OCI-LY7 (cell line): ENCODE data around the gene ERGIC2. TPM values are rescaled to one million over a fixed set of nuclear protein-coding genes. Genes with fewer than 3 reads are reported as not detected.

Experiments used
- BruUV-seq: library from RNA; stranded (reverse); fragments of 400-500 nt; replicated peaks from 2 replicates; lab custom pipeline; 2021; lab: Mats Ljungman, UMichigan
- CTCF ChIA-PET: fragments of 300-600 bp; sonication (Branson Sonifier 250); formaldehyde crosslinking; loops from one replicate; lab custom pipeline; 2022; ENCODE audit warnings: antibody characterized with exemption; ENCODE audit not compliant: unreplicated experiment; lab: Charles Lee
- POLR2A ChIA-PET: fragments of 300-600 bp; sonication (Branson Sonifier 250); formaldehyde crosslinking; loops from one replicate; lab custom pipeline; 2022; ENCODE audit warnings: antibody characterized with exemption; lab: Charles Lee
- DNase-seq: peaks from one replicate; pipeline ENCODE4 v3.0.0-alpha.2; 2015; ENCODE audit warnings: low spot score
- H2AFZ ChIP-seq: fragments of 200-600 bp; sonication (generic), shearing (Covaris generic); 2 replicates; pipeline ENCODE4 v1.6.1; 2014; ENCODE audit warnings: mild to moderate bottlenecking, antibody characterized with exemption, low read length, moderate library complexity
- H3K27ac ChIP-seq: fragments of 200-600 bp; sonication (generic); 2 replicates; pipeline ENCODE4 v1.5.1; 2014; ENCODE audit warnings: mixed run types, low read depth, mild to moderate bottlenecking, moderate library complexity, low read length, inconsistent platforms; ENCODE audit not compliant: poor library complexity, severe bottlenecking
- H3K36me3 ChIP-seq: fragments of 200-600 bp; sonication (generic); 2 replicates; pipeline ENCODE4 v1.6.1; 2014; ENCODE audit warnings: mild to moderate bottlenecking, antibody characterized with exemption, low read length, moderate library complexity, mixed read lengths; ENCODE audit not compliant: insufficient read depth
- H3K4me1 ChIP-seq: fragments of 200-600 bp; sonication (generic); 2 replicates; pipeline ENCODE4 v1.5.1; 2014; ENCODE audit warnings: mild to moderate bottlenecking, low read length; ENCODE audit not compliant: insufficient read depth, poor library complexity, severe bottlenecking
- H3K4me2 ChIP-seq: fragments of 200-600 bp; sonication (generic); 2 replicates; pipeline ENCODE4 v1.6.1; 2014; ENCODE audit warnings: mild to moderate bottlenecking, low read length
- H3K4me3 ChIP-seq: fragments of 200-600 bp; sonication (generic); 2 replicates; pipeline ENCODE4 v1.5.1; 2014; ENCODE audit warnings: mild to moderate bottlenecking, low read depth, low read length; ENCODE audit not compliant: poor library complexity, severe bottlenecking
- H3K79me2 ChIP-seq: fragments of 200-600 bp; sonication (generic); 2 replicates; pipeline ENCODE4 v1.6.1; 2016; ENCODE audit warnings: low read depth, mild to moderate bottlenecking, low read length, moderate library complexity, mixed read lengths; ENCODE audit not compliant: insufficient read depth
- H3K9me2 ChIP-seq: fragments of 200-600 bp; sonication (generic); 2 replicates; pipeline ENCODE4 v1.6.1; 2016; ENCODE audit warnings: mild to moderate bottlenecking, low read length, mixed read lengths; ENCODE audit not compliant: insufficient read depth
- H3K9me3 ChIP-seq: fragments of 200-600 bp; sonication (generic); 2 replicates; pipeline ENCODE4 v1.6.1; 2014; ENCODE audit warnings: mild to moderate bottlenecking, mixed run types, low read length, mixed read lengths
- H4K20me1 ChIP-seq: fragments of 200-600 bp; sonication (generic); 2 replicates; pipeline ENCODE4 v1.6.1; 2014; ENCODE audit warnings: mild to moderate bottlenecking, antibody characterized with exemption, low read length, moderate library complexity, mixed read lengths; ENCODE audit not compliant: insufficient read depth
- EZH2phosphoT487 ChIP-seq: fragments of 200-600 bp; sonication (generic); IDR thresholded peaks from 2 replicates; pipeline ENCODE4 v1.6.1; 2018; ENCODE audit warnings: low read depth, borderline replicate concordance, mild to moderate bottlenecking, mixed run types, antibody characterized with exemption, low read length, moderate library complexity, mixed read lengths
- intact Hi-C: fragments of 100-400 bp; cut with micrococcal nuclease; formaldehyde crosslinking; loops from one replicate; pipeline ENCODE4 v1.10.0; 2022; ENCODE audit not compliant: unreplicated experiment
- total RNA-seq, 2 experiments: library from RNA; depleted of rRNA in 1 of 2; stranded (reverse); fragments of >200 nt in 1 of 2; shearing (Covaris generic) in 1 of 2; gene quantifications; 2 replicates each; pipeline ENCODE4 v1.2.3, GENCODE V29; 2014 to 2022
- TF ChIP-seq, protein P1 (sequence below): fragments of 200-600 bp; sonication (generic); conservative IDR thresholded peaks from 2 replicates; pipeline ENCODE4 v1.5.1; 2014; ENCODE audit warnings: mild to moderate bottlenecking, antibody characterized with exemption, low read length, moderate library complexity, mixed read lengths

The ERGIC2 gene
- total RNA-seq, 2 experiments from 2014 or later = 34.5 to 61.7 TPM

DNA sequence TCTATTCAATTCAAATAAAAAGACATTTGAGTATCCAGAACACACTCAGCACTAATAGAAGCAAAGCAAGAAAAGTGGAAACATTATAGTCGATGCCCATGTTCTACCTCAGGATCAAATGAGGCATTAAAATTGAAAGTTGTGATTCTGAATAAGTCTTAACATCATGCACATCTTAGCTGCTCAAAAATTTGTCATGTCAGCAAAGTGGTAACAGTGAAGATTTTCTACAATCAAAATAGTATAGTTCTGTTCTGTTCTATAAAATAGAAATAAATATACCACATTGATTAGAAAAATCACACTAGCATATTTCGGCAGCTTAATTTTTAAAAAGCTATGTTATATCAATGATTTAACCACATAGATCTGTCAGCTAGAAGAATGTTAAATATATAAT lies 74.7 kb downstream of the ERGIC2 start:
- no peaks in the 10 kb centered on the region for H3K9me2 ChIP-seq
- intact Hi-C loops = no loop called here
- ChIA-PET CTCF (no interaction called here), POLR2A (interaction anchor here (0.6 to 1.6 kb wide), 4 partner anchors 9 to 147 kb away, joined by 3 to 4 read pairs (median 3); no protein-coding TSS in a partner anchor)
- H4K20me1 ChIP-seq = no peaks in the 10 kb centered on the region
- H3K36me3 ChIP-seq = no peaks in the 10 kb centered on the region
- TF ChIP-seq EZH2phosphoT487 = no peak
- TF ChIP-seq, protein P1, sequence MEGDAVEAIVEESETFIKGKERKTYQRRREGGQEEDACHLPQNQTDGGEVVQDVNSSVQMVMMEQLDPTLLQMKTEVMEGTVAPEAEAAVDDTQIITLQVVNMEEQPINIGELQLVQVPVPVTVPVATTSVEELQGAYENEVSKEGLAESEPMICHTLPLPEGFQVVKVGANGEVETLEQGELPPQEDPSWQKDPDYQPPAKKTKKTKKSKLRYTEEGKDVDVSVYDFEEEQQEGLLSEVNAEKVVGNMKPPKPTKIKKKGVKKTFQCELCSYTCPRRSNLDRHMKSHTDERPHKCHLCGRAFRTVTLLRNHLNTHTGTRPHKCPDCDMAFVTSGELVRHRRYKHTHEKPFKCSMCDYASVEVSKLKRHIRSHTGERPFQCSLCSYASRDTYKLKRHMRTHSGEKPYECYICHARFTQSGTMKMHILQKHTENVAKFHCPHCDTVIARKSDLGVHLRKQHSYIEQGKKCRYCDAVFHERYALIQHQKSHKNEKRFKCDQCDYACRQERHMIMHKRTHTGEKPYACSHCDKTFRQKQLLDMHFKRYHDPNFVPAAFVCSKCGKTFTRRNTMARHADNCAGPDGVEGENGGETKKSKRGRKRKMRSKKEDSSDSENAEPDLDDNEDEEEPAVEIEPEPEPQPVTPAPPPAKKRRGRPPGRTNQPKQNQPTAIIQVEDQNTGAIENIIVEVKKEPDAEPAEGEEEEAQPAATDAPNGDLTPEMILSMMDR = no peak
- no peaks in the 10 kb centered on the region for H3K9me3 ChIP-seq
- no peak overlapping the region for H3K27ac ChIP-seq
- BruUV-seq = no TSS peak
- no peaks in the 10 kb centered on the region for H3K4me1 ChIP-seq
- H2AFZ ChIP-seq = no peak overlapping the region
- no peak for DNase-seq
- no peak overlapping the region for H3K4me3 ChIP-seq
- H3K79me2 ChIP-seq = no peaks in the 10 kb centered on the region
- no peak overlapping the region for H3K4me2 ChIP-seq

DNA sequence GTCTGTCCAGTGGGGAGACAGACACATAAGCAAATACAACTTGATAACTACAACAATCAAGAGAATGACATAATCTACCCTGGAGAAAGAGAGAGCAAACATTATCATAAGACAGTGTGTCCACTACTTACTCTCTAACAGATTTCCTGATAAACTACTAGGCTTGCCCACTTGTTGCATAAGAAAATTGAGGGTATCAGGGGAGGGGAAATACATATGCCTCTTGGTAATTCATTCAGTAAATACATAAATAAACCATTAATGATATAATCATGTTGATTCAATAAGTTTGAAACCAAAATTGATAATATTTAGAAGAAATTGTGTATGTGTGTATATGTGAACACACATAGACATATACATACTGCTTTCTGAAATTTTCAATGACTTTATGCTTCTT lies 76.6 kb downstream of the ERGIC2 start:
- Histone ChIP-seq H4K20me1 (no peaks in the 10 kb centered on the region), H3K9me3 (no peaks in the 10 kb centered on the region), H3K9me2 (no peaks in the 10 kb centered on the region), H3K36me3 (no peaks in the 10 kb centered on the region), H3K79me2 (no peaks in the 10 kb centered on the region), H3K4me3 (no peak overlapping the region), H3K4me2 (no peak overlapping the region), H3K27ac (no peak overlapping the region), H2AFZ (no peak overlapping the region), H3K4me1 (no peaks in the 10 kb centered on the region)
- ChIA-PET POLR2A (no interaction called here), CTCF (no interaction called here)
- TF ChIP-seq EZH2phosphoT487 = no peak
- TF ChIP-seq, protein P1 = no peak
- BruUV-seq = no TSS peak
- intact Hi-C loops = no loop called here
- DNase-seq = no peak

DNA sequence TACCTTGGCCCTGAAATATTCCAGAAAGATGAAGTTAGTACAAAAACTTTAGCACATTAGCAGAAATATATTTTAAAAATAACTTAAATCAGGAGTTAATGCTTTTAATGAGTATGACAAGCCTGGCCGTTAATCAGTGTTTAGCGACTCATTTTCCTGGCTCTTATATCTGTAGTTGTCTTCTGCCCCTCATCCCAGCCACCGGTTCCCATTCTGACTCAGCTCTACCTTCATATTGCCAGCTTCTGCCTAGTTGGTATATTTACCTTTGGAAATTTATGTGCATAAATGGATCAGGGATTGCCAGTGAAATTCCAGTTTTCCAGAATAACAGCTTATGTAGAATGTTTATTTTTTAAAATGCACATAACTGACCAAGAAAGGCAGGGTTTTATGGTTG lies 79.9 kb downstream of the ERGIC2 start:
- Histone ChIP-seq H2AFZ (no peak overlapping the region), H3K4me1 (no peaks in the 10 kb centered on the region), H4K20me1 (no peaks in the 10 kb centered on the region), H3K79me2 (no peaks in the 10 kb centered on the region), H3K9me2 (no peaks in the 10 kb centered on the region), H3K9me3 (no peaks in the 10 kb centered on the region), H3K36me3 (no peaks in the 10 kb centered on the region), H3K4me3 (no peak overlapping the region), H3K4me2 (no peak overlapping the region), H3K27ac (no peak overlapping the region)
- no peak for DNase-seq
- intact Hi-C loops = no loop called here
- no TSS peak for BruUV-seq
- POLR2A ChIA-PET = no interaction called here
- TF ChIP-seq, protein P1 = no peak
- no peak for TF ChIP-seq EZH2phosphoT487
- CTCF ChIA-PET = no interaction called here
